Renal cortex interstitium (tissue), 15 donors: ENCODE data around the gene SAMD5. TPM values are rescaled to one million over a fixed set of nuclear protein-coding genes. Genes with fewer than 3 reads are reported as not detected.
A peak's percentile ranks its signal among the peaks of the same experiment; 100 is the strongest.

Source experiments
- DNase-seq, 11 donors: peaks; one replicate each; pipeline ENCODE4 v3.0.0-alpha.2; 2013; ENCODE audit warnings: low read depth in 9 of 11, low spot score in 4 of 11; ENCODE audit errors: extremely low read depth in 1 of 11
- long read RNA-seq, 16 experiments: transcript quantifications; one replicate each; lab custom pipeline, GENCODE V29; 2026
- polyA plus RNA-seq, 3 donors: library from polyadenylated mRNA; unstranded; fragments of 120-200 nt; gene quantifications; one replicate each; pipeline ENCODE4 v1.2.1, GENCODE V29; 2013; ENCODE audit not compliant: insufficient read length in 3 of 3

Gene SAMD5
- 10 to 100 TPM; 12.7 to 17.5 (median 16.9) TPM for polyA plus RNA-seq
- long read RNA-seq, donor 1 = 0 reads
- long read RNA-seq, donor 2, full-length matches to known transcripts = 1 of 1 reads
- long read RNA-seq, donor 2, partial matches to known transcripts = 0 of 1 reads
- long read RNA-seq, donor 2, other reads (novel, unspliced or antisense) = 0 of 1 reads
- long read RNA-seq, donor 3, full-length matches to known transcripts = 2 of 7 reads
- long read RNA-seq, donor 3, partial matches to known transcripts = 5 of 7 reads
- long read RNA-seq, donor 3, other reads (novel, unspliced or antisense) = 0 of 7 reads
- long read RNA-seq, donor 4, full-length matches to known transcripts = 1 of 1 reads
- long read RNA-seq, donor 4, partial matches to known transcripts = 0 of 1 reads
- long read RNA-seq, donor 4, other reads (novel, unspliced or antisense) = 0 of 1 reads
- long read RNA-seq, donor 5 = 0 reads
- long read RNA-seq, donor 6, partial matches to known transcripts = 5 of 5 reads
- long read RNA-seq, donor 6, other reads (novel, unspliced or antisense) = 0 of 5 reads
- long read RNA-seq, donor 7 = 0 reads
- long read RNA-seq, donor 8 = 0 reads
- long read RNA-seq, donor 9 = 0 reads
- long read RNA-seq, donor 10, full-length matches to known transcripts = 2 of 2 reads
- long read RNA-seq, donor 10, partial matches to known transcripts = 0 of 2 reads
- long read RNA-seq, donor 10, other reads (novel, unspliced or antisense) = 0 of 2 reads
- long read RNA-seq, donor 11, full-length matches to known transcripts = 1 of 1 reads
- long read RNA-seq, donor 11, partial matches to known transcripts = 0 of 1 reads
- long read RNA-seq, donor 11, other reads (novel, unspliced or antisense) = 0 of 1 reads
- long read RNA-seq, donor 12 = 0 reads
- long read RNA-seq, donor 13 = 0 reads
- long read RNA-seq, donor 14 = 0 reads
- long read RNA-seq, donor 15, full-length matches to known transcripts = 2 of 2 reads
- long read RNA-seq, donor 15, partial matches to known transcripts = 0 of 2 reads
- long read RNA-seq, donor 15, other reads (novel, unspliced or antisense) = 0 of 2 reads
- long read RNA-seq, donor 16, full-length matches to known transcripts = 2 of 9 reads
- long read RNA-seq, donor 16, partial matches to known transcripts = 7 of 9 reads
- long read RNA-seq, donor 16, other reads (novel, unspliced or antisense) = 0 of 9 reads

DNA sequence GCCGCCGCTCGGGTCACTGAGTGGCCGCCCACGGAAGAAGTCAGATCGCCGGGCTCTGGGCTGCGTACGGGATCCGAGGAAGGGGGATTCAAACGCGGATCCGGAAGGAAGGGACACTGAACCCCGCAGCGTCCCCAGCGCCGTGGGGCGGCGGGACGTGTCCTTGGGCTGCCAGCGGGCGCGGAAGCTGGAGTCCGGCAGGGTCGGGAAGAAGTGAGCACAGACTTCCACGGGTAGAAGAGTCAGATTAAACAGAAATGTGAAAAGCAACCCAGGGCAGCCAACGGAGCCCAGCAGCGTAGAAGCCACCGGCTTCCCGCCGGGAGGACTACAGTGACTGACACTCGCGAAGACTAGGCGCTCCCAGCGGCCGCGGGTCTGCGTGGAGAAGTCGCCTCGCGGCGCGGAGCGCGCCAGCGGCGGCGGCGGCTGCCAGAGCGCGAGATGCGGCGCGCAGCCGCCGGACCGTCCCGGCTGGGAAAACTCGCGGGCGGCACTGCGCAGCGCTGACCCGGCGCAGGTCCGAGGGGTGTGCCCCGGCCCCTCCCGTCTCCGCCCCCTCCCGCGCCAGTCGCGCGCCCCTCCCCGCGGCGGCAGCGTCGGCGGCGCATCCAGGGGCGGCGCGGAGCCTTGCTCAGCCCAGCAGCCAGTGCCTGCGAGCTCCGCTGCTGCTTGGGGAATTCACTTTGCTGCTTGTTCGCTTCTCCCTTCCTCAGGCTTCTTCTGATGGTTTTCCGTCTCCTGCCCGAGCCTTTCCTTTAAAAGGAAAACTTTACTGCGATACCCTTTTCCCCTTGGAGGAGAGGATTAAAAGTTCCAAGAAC lies at the start of gene SAMD5:
Gene SAMD5, plus strand, starts transcription at position 649 of the 824 bp plus-strand sequence. CDS start 239 bp downstream, outside the sequence.
- DNase-seq = peak in 7 of 11 donors; percentile 43 to 55 (median 48)

- no peak for DNase-seq
Measured at GRCh38 chr6:147459780-147460179, 48.7 kb upstream of the SAMD5 start.

DNA sequence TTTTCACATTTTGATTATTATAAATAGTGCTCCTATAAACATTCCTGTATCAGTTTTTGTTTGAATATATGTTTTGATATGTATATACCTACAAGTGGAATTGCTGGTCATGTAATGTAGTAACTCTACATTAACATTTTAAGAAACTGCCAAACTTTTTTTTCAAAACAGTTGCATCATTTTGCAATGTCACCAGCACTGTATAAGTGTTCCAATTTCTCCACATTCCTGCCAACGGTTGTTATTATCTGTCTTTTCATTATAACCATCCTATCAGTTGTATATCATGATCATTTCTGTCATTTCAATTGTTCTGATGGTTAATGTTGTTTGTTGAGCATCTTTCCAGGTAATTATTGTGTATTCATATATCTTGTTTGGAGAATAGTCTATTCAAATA lies 44.8 kb upstream of the SAMD5 start:
- DNase-seq = no peak

GRCh38 chr6:147467428-147467827 lies 41.1 kb upstream of the SAMD5 start:
- no peak for DNase-seq

GRCh38 chr6:147467886-147468285 lies 40.6 kb upstream of the SAMD5 start:
- no peak for DNase-seq

GRCh38 chr6:147468634-147469033 lies 39.9 kb upstream of the SAMD5 start:
- DNase-seq = no peak

- DNase-seq = no peak
Measured at GRCh38 chr6:147479857-147480256, 28.6 kb upstream of the SAMD5 start.

DNA sequence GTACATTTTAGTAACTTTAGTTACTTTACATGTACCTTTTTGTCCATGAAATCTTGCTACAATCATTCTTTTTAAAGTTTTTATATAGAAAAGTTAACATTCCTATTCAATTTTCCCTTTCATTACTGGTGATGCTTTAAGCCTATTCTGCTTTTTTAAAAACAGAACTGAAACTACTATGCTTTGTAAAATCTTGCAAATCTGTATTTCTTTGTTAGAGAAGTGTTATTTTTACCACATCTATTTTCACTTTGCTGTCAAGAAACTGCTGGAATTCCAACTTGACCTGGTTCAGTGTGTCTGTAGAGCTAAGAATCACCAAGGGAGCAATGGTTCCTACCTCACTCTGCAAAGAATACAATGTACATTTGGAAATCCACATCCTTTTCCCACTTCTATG lies 21.8 kb upstream of the SAMD5 start:
- DNase-seq = no peak

- DNase-seq = no peak
Measured at GRCh38 chr6:147497472-147497871, 11.0 kb upstream of the SAMD5 start.

- no peak for DNase-seq
Measured at GRCh38 chr6:147503587-147503986, 4.9 kb upstream of the SAMD5 start.

DNA sequence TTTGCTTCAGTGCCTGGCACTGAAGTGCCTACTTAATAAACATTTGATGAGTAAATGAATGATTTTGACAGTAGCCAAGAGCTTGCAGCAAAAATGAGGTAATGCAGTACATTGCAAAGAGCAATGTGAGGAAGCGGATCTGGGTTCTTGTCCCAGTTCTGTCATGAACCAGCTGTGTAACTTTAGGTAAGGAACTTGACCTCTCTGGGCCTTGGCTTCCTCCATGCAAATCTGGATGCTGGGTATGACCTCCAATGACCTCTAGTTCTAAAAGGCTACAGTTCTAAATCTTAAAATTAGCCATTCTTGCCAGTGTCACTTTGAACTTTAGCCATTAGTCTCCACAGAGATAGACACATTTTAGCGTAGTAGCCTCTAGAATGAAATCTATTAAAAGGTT lies 3.6 kb upstream of the SAMD5 start:
- DNase-seq = no peak

- DNase-seq = peak in 5 of 11 donors; percentile 31 to 55 (median 42)
Measured at GRCh38 chr6:147506704-147507114, 1.8 kb upstream of the SAMD5 start.

DNA sequence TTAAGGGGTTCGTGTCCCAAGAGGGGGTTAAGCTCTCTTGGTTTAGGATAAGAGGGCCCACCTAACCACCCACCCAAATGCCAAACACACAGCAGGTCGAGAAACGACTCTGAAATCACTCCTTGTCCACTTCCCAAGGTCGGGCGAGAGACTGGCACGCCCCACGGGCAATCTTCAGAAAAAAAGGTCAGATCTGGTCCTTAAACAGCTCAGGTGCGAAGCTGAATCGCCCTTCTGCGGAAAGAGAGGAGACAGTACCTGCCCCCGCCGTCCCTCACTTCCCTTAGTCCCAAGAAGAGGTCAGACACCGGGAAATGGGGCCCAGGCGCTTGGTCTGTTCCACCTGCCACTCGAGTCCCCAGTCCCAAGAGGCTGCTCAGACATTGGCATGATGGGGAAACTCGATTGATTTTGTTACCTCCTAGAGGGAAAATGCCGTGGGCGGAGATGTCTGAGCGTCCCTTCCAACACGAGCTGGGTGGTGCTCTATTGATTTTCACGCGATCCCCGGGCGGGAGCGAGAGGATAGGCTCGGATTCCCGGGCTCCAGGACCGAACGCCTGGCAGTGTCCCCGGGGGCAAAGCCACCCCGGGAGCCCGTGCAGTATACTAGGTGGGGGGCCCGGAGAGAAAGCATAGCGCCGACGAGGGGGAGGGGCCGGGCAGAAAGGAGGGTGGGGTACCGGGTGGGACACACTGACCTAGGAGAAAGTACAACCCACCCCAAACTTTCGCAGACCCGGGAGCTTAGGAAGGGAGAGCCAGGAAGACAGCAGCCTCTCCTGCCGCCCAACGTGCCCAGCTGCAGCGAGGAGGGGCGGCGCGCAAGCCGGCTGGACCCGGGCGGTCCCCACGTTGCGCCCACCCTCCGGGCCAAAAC lies 1.1 kb upstream of the SAMD5 start:
- peak in 3 of 11 donors; percentile 7 to 9 (median 7) for DNase-seq

GRCh38 chr6:147508866-147509608 lies 547 bp downstream of the SAMD5 start:
- peak in 3 of 11 donors; percentile 16 to 26 (median 25) for DNase-seq

GRCh38 chr6:147509891-147510290 lies 1.4 kb downstream of the SAMD5 start:
- DNase-seq = peak in 2 of 11 donors; percentile 9 to 16

DNA sequence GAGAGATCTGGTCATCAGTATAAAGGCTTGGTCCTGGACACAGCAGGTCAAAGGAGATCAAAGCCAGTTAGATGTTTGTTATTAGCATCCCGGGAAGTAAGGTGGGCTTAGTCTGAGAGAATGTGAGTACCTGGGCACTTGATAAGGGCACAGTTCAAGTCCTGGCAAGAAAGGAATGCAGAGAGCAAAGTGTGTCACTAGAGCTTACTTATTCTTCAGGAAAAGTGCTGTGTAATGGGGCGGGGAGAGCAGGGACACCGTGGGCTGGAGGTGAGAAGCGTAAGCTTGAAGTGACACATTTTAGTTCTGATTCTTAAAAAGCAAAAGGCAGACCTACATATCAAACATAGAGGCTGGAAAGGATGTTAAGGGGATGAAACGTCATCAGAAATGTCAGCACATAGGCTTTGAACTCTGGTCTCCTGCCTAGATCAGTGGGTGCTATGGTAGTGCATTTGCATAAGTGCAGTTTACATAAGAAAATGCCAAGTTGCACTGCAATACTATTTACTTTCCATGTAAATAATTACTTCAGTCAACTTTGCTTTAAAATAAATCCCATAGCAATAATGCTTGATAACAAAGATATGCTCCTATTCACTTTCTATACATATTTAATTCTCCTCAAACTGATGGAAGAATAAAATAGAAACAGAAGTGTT lies 2.6 kb downstream of the SAMD5 start:
- no peak for DNase-seq
